GM19025 (cell line): ENCODE data around the gene LRRC1.
"Not testable (repeated sequence)": the region's sequence is repeated elsewhere in the genome, so short reads cannot be mapped to it uniquely, and the experiment has no call there.

Experiments used
- ATAC-seq: cut with Tn5 transposase; IDR thresholded peaks from one replicate; pipeline ENCODE4 v1.9.1; 2021; ENCODE audit warnings: mild to moderate bottlenecking, low read depth, moderate library complexity; ENCODE audit not compliant: unreplicated experiment

Gene LRRC1

GRCh38 chr6:53794720-53795339, at the start of gene LRRC1:
LRRC1 (plus strand) TSS chr6:53795005; CDS start chr6:53795257, 252 bp downstream.
- peak; percentile 66 for ATAC-seq

GRCh38 chr6:53746442-53747103, 48.2 kb upstream of the LRRC1 start:
- no peak for ATAC-seq

- ATAC-seq, result no peak
These were observed 44.7 kb upstream of the LRRC1 start for GRCh38 chr6:53750052-53750650.

DNA sequence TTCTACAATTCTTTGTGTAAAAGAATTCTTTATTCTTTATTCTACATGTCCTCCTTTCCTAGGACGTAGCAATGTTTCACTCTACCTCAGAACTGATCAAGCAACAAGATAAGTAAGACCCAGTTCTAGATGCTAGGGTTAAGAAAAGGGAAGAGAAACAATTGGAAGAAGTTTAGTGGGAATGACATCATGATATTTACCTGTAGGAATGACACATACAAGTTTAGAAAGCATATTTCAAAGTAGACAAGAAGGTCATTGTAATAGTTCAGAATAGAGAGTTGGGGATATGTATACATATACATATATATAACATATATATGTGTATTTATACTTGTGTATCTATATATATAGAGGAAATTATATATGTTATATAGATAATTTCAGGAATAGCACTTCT, 43.4 kb upstream of the LRRC1 start:
- no peak for ATAC-seq

GRCh38 chr6:53752440-53752839, 42.4 kb upstream of the LRRC1 start:
- ATAC-seq, result no peak

GRCh38 chr6:53752856-53753255, 41.9 kb upstream of the LRRC1 start:
- ATAC-seq, result no peak

DNA sequence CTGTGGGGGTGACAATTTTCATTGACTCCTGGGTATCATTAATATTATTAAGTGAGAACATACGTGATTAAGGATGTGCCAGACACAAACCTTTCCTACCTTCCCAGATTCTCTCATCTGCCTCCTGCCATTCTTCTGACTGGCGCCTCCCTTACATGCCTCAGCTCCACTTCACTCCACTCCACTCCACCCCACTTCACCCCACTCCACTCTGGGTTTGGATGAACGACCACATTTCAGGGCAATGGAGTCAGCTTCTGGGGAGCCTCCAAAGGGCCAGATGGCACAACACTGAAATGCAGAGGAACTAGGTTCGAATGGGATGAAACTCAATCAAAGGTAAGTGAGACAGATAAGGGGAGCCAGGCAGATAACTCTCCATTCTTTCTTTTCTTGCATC, 40.5 kb upstream of the LRRC1 start:
- ATAC-seq, result no peak

- no peak for ATAC-seq
These were observed 38.4 kb upstream of the LRRC1 start for GRCh38 chr6:53756396-53756795.

- no peak for ATAC-seq
These were observed 36.3 kb upstream of the LRRC1 start for GRCh38 chr6:53758496-53758895.

- ATAC-seq, result no peak
These were observed 33.8 kb upstream of the LRRC1 start for GRCh38 chr6:53761036-53761435.

DNA sequence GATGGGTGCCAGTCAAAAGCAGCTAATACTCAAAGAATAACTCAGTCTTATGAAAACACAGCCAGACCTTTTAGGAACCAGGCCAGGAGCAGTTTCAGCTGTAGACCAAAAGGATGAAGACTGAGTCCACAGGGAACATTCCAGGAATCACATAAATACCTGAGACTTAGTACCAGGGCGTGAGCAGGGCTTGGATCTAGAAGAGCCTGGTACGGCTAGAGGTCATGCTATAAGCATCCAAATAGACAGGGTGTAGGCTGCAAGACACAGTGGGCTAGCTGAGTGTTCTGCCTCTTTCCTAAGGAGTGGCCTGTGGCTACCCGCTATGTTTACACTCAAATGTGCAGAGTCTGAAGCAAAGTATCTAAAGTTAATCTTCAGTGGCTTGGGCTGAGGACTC, 29.5 kb upstream of the LRRC1 start:
- ATAC-seq, result no peak

DNA sequence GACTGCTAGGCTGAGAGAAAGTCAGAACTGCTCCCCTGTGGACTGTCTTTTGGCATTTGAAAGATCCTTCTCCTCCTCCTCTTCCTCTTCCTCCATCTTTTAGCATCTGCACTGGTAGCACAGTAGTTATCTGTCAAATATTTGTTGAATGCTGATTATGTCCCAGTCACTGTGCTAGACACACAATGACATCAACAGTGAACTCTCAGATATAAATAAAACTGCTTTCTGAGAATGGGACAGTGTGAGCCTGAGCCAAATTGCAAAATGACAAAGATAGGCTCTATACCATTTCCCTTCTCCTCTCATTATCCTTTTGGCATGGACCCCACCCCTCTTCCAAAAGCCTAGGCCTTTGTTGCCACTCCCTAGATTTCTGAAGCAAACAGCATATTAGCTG, 27.9 kb upstream of the LRRC1 start:
- ATAC-seq, result no peak

GRCh38 chr6:53767941-53768340, 26.9 kb upstream of the LRRC1 start:
- ATAC-seq, result no peak

DNA sequence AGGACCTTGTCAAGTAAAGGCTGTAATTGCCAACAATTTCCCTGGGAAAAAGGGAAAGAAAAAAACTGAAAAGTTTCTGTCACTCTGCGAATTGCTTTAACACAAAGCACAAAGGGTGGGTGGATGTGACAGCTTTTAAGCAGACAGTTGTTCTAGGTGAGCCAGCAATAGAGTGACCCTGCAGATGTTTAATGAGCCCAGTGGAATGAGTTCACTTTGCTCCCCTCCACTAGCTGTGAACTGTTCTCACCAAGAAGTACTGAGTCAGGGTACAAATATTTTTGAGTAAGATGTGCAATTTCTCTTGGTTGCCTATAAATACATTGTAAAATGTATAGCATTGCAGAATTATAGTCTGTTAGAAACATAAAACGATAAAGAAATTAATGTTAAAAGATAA, 26.2 kb upstream of the LRRC1 start:
- no peak for ATAC-seq

DNA sequence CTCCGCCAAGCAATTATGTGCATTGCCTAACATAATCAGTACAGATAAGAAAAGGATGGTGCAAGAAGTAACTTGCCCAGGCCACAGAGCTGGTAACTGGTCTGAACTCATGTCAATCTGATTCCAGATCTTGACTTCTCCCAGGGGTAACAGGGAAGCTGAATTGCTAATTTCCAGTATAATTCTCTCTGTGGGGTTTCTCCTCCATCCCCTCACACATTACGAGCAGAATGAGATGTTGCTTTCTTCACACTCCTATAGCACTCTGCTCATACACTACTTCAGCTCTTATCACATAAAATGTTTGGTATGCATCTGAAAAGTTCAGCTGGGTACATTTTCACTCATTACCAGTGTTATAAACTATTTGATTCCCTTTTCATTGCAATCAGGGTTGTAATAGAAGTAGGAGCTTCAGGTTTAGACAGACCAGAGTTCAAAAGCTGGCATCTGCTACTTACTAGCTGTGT, 24.0 kb upstream of the LRRC1 start:
- ATAC-seq, result no peak

GRCh38 chr6:53771785-53772624, 22.8 kb upstream of the LRRC1 start:
- no peak for ATAC-seq

DNA sequence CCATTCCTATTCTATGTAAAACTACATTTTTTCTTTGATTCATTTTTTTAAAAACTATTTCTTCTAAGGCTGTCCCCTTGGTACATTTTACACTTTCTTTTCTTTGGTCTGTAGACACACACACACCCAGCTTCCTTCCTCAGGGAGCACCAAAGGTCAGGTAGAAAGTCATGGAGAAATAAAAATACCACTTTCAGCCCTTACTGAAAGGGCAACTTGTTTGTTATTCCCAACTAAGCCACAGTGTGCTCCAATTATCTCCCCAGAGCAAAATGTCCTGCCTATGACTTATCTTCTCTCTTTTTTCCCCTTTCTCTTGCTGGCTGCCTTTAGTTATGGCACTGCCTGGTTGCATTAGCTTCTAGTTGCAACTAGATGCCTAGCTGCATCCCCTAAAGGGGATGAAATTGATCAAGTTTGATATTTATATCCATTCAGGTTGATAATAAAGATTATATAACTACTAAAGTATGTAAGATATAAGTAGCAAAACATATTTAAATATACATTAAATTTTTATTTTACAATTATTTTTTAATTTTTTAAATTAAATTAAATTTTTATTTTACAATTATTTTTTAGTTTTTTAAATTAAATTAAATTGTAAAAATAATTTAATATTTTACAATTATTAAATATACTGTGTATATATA, 21.6 kb upstream of the LRRC1 start:
- no peak for ATAC-seq

DNA sequence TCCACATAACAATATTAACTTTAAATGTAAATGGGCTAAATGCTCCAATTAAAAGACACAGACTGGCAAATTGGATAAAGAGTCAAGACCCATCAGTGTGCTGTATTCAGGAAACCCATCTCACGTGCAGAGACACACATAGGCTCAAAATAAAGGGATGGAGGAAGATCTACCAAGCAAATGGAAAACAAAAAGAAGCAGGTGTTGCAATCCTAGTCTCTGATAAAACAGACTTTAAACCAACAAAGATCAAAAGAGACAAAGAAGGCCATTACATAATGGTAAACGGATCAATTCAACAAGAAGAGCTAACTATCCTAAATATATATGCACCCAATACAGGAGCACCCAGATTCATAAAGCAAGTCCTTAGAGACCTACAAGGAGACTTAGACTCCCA, 18.7 kb upstream of the LRRC1 start:
- ATAC-seq, result not testable (repeated sequence)

- ATAC-seq, result not testable (repeated sequence)
These were observed 9.8 kb upstream of the LRRC1 start for GRCh38 chr6:53784991-53785390.

- ATAC-seq, result no peak
These were observed 8.0 kb upstream of the LRRC1 start for GRCh38 chr6:53786832-53787231.

DNA sequence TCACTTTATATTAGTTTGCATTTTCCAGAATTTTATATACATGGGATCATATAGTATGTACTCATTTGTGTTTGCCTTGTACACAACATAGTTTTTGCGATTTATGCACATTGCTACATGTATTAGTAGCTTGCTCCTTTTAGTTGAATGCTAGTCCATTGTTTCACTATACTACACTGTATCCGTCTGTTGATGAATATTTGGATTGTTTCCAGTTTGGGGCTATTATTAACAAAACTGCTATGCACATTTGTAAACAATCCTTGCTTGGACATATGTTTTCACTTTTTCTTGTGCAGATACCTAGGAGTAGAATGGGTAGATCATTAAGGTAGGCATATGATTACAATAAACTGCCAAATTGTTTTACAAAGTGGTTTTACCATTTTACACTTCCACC, 3.9 kb upstream of the LRRC1 start:
- ATAC-seq, result no peak
